Psoas muscle (tissue), 8 donors: Measurements from ENCODE around the gene NKX2-1. TPM values are rescaled to one million over a fixed set of nuclear protein-coding genes. Genes with fewer than 3 reads are reported as not detected.

ENCODE experiments used
- ATAC-seq, 4 donors: fragments of 200-7000 bp; cut with Tn5 transposase; one replicate each; pipeline ENCODE4 v1.9.1; 2020; ENCODE audit warnings: moderate library complexity in 3 of 4, mild to moderate bottlenecking in 2 of 4
- DNase-seq, 2 donors: peaks; one replicate each; pipeline ENCODE4 v3.0.0-alpha.2; 2020
- H3K27ac ChIP-seq: fragments of 200-600 bp; one replicate; pipeline ENCODE4 v1.8.0; 2022
- H3K27me3 ChIP-seq, 3 donors: fragments of 200-600 bp in 1 of 3; one replicate each; pipeline versions ENCODE4 v1.6.1 to v1.8.0; 2013 to 2022; ENCODE audit warnings: low read length in 2 of 3, mild to moderate bottlenecking in 2 of 3, moderate library complexity in 1 of 3; ENCODE audit not compliant: insufficient read depth in 3 of 3
- H3K36me3 ChIP-seq, 2 donors: fragments of 200-600 bp in 1 of 2; one replicate each; pipeline versions ENCODE4 v1.6.1 to v1.8.0; 2013 to 2022; ENCODE audit warnings: low read depth in 1 of 2, mild to moderate bottlenecking in 1 of 2, moderate library complexity in 1 of 2; ENCODE audit not compliant: insufficient read depth in 1 of 2
- H3K4me1 ChIP-seq: fragments of 200-600 bp; one replicate; pipeline ENCODE4 v1.8.0; 2022
- H3K4me3 ChIP-seq: fragments of 200-600 bp; one replicate; pipeline ENCODE4 v1.8.0; 2022; ENCODE audit warnings: mild to moderate bottlenecking
- H3K9me3 ChIP-seq: fragments of 200-600 bp; one replicate; pipeline ENCODE4 v1.8.0; 2022
- WGBS, 3 donors: extraction: QIAGEN DNeasy Blood & Tissue Kit; methylation state at CpG; one replicate each; pipeline versions ENCODE4 v1.1.6 to v1.1.7; 2013; 5-methylcytosine and 5-hydroxymethylcytosine counted together
- intact Hi-C, 2 donors: fragments of 100-400 bp; cut with DNase I; formaldehyde crosslinking; loops; one replicate each; pipeline versions ENCODE4 v1.11.0 to v1.14.2; 2022
- polyA plus RNA-seq, 3 donors: library from polyadenylated mRNA; stranded (reverse); fragments of 200-250 nt; gene quantifications; one replicate each; pipeline ENCODE4 v1.2.3, GENCODE V29; 2013
- total RNA-seq, 4 donors: library from RNA; stranded (reverse); fragmentation: NEBNext Ultra II Directional in 2 of 4; extraction: Animal tissue kit (Norgen Biotek cat#: 25700) in 2 of 4; gene quantifications; one replicate each; pipeline versions ENCODE4 v1.2.1 to v1.2.4, GENCODE V29; 2021 to 2023
- TF ChIP-seq, protein P1 (sequence below): fragments of 200-600 bp; IDR thresholded peaks from one replicate; pipeline ENCODE4 v1.8.0; 2022; ENCODE audit warnings: antibody characterized with exemption
- donor health status: healthy with polysubstance abuse.
- donor health status: DM: no; HTN: no; CAD: no; lungs with moderate emphysema.
- donor health status: Bipolar disorder and iron deficiency.
- donor health status: healthy.
- donor health status: DM: yes; HTN: yes; CAD: no.
- donor health status: DM: no; HTN: no; CAD: no.
- donor health status: DM: no; HTN: no; CAD: no.
- donor health status: DM: yes; HTN: yes; CAD: no.

Gene NKX2-1
- total and polyA plus RNA-seq, 7 donors, result not detected

DNA sequence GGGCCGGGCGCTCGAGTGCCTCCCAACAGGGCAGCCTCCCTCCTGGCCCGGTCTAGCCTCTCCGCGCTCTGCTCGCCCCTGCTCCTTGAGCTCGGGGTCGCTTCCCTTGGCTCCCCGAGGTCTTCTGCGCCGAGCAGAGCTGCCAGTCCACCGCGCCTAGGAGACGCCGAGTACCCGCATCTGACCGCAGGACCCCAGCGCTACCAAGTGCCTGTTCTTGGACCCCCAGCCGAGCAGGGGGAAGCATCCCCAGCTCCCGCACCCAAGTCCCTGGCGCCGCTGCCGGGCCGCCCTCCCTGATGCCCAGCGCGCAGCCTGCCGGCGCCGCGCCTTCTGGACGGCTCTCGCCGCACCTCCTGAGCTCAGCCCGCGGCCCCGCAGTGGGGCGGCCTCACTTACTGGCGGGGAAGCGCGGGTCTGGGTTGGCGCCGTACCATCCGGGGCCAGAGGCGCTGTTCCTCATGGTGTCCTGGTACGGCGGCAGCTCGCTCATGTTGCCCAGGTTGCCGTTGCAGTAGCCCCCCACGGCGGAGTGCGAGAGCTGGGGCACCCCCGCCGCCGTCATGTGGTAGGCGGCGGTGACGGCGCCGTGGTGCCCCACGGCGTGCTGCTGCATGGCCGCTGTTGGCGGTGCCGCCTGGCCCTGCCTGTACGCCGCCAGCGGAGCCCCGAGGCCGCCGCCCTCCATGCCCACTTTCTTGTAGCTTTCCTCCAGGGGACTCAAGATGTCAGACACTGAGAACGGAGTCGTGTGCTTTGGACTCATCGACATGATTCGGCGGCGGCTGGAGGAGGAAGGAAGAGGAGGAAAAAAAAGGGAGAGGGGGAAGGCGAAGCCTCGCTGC, 1.2 kb downstream of the NKX2-1 start:
- DNase-seq (no peak), ATAC-seq (peak in 1 of 4 donors; percentile 41)
- intact Hi-C loops, result no loop called here
- peaks cover 29% of the 10 kb centered on the region for H3K4me1 ChIP-seq
- H3K4me3 ChIP-seq, result peak overlapping the region; percentile 53
- no peak overlapping the region for H3K27ac ChIP-seq
- 1 to 2% (median 1%) methylated on average over 75 to 79 of the region's 79 CpGs for WGBS, 3 donors
- H3K36me3 ChIP-seq, result no peaks in the 10 kb centered on the region
- peaks cover 0 to 100% (median 70%) of the 10 kb centered on the region in 3 donors for H3K27me3 ChIP-seq
- TF ChIP-seq, protein P1, sequence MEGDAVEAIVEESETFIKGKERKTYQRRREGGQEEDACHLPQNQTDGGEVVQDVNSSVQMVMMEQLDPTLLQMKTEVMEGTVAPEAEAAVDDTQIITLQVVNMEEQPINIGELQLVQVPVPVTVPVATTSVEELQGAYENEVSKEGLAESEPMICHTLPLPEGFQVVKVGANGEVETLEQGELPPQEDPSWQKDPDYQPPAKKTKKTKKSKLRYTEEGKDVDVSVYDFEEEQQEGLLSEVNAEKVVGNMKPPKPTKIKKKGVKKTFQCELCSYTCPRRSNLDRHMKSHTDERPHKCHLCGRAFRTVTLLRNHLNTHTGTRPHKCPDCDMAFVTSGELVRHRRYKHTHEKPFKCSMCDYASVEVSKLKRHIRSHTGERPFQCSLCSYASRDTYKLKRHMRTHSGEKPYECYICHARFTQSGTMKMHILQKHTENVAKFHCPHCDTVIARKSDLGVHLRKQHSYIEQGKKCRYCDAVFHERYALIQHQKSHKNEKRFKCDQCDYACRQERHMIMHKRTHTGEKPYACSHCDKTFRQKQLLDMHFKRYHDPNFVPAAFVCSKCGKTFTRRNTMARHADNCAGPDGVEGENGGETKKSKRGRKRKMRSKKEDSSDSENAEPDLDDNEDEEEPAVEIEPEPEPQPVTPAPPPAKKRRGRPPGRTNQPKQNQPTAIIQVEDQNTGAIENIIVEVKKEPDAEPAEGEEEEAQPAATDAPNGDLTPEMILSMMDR, result no peak
- H3K9me3 ChIP-seq, result no peaks in the 10 kb centered on the region

DNA sequence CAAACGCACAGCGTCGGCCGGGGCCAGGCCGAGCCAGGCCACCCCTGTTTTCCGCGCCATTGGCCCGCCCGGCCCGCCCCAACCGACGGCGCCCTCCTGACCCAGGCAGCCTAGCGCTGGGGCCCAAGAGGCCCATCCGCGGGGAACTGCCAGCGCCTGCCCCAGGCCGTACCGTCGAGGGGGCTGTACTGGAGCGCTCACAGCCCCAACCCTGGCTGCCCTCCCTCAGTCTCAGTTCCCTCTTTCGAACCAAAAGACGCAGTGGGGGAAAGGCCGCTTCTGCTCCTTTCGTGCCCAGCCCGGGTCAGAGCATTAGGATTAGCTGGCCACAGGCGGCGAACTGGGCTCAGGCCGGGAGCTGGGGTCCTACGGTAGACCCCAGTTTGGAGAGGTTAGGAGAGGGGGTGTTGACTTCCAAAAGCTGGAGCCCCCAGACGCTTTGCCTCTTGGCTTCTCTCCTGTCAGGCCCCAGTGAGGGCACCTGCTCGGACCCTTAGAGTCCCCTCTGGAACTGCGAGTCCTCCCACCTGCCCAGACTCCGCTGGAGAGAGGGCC, 1.9 kb downstream of the NKX2-1 start:
- H3K4me3 ChIP-seq, result peak overlapping the region; percentile 55
- H3K27me3 ChIP-seq, result peaks cover 0 to 100% (median 70%) of the 10 kb centered on the region in 3 donors
- no peak overlapping the region for H3K27ac ChIP-seq
- no peaks in the 10 kb centered on the region for H3K36me3 ChIP-seq
- intact Hi-C loops, result no loop called here
- TF ChIP-seq, protein P1, result no peak
- DNase-seq, result no peak
- 0 to 2% (median 2%) methylated on average over 23 to 34 of the region's 34 CpGs for WGBS, 3 donors
- no peaks in the 10 kb centered on the region for H3K9me3 ChIP-seq
- H3K4me1 ChIP-seq, result peaks cover 28% of the 10 kb centered on the region
- ATAC-seq, result no peak

DNA sequence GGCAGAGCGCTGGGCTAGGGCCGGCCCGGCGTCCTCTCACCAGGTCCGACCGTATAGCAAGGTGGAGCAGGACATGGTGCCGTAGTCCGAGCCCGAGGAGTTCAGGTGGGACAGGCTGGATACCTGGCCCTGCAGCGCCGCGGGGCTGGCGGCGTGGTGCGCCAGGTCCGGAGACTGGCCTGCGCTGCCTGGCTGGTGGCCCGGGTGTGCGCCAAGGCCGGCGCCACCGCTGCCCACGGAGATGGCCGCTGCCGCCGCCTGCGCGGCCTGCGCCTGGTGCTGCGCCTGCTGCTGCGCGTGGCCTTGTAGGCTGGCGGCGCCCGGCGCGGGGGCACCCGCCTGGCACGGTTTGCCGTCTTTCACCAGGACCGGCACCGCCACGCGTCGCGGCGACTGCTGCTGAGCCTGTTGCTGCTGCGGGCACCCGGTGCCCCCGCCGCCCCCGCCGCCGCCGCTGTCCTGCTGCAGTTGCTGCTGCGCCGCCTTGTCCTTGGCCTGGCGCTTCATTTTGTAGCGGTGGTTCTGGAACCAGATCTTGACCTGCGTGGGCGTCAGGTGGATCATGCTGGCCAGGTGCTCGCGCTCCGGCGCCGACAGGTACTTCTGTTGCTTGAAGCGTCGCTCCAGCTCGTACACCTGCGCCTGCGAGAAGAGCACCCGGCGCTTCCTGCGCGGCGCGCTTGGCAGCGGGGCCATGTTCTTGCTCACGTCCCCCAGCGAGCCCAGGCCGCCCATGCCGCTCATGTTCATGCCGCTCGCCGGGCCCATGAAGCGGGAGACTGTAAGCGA, 2.6 kb downstream of the NKX2-1 start:
- 1 to 2% (median 1%) methylated on average over 67 to 87 of the region's 87 CpGs for WGBS, 3 donors
- intact Hi-C loops, result no loop called here
- Histone ChIP-seq H3K4me1 (peaks cover 25% of the 10 kb centered on the region), H3K27me3 (peaks cover 0 to 100% (median 68%) of the 10 kb centered on the region in 3 donors), H3K27ac (no peak overlapping the region), H3K4me3 (peak overlapping the region; percentile 55), H3K9me3 (no peaks in the 10 kb centered on the region), H3K36me3 (no peaks in the 10 kb centered on the region)
- ATAC-seq (peak in 3 of 4 donors; percentile 49 to 62 (median 60)), DNase-seq (no peak)
- TF ChIP-seq, protein P1, result no peak

DNA sequence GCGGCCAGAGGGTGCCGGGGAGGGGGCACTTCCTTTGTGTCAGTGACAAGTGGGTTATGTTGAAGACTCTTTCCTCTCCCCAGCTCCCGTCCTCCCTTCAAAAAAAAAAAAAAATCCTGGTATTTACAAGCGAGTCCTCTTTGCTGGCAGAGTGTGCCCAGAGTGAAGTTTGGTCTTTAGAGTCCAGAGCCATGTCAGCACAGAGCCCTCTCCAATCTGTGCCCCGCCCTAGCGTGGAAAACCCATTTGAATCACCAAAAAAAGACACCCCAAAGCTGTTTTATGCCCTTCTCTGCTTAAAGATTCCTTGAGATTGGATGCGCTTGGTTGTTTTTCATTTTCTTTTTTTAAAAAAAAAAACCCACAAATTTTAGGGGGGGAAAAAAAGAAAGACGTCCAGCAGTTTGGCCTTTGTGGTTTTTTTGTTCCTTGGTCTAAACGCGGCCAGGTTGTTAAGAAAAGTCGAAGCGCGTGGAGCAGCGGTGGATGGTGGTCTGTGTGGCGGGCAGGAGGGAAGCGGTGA, 3.3 kb downstream of the NKX2-1 start:
- no peak overlapping the region for H3K27ac ChIP-seq
- ATAC-seq (no peak), DNase-seq (no peak)
- H3K4me1 ChIP-seq, result peaks cover 25% of the 10 kb centered on the region
- H3K4me3 ChIP-seq, result peak overlapping the region; percentile 55
- H3K36me3 ChIP-seq, result no peaks in the 10 kb centered on the region
- TF ChIP-seq, protein P1, result no peak
- WGBS, 3 donors, result 5 to 8% (median 5%) methylated on average over 16 of the region's 16 CpGs
- no peaks in the 10 kb centered on the region for H3K9me3 ChIP-seq
- H3K27me3 ChIP-seq, result peaks cover 0 to 100% (median 66%) of the 10 kb centered on the region in 3 donors
- intact Hi-C loops, result no loop called here
